GM23248 (cell line): ENCODE measurements around the gene TPCN2. TPM values are rescaled to one million over a fixed set of nuclear protein-coding genes. Genes with fewer than 3 reads are reported as not detected.
A peak's percentile ranks its signal among the peaks of the same experiment; 100 is the strongest.

Source experiments
- DNase-seq: peaks from one replicate; pipeline ENCODE4 v3.0.0-alpha.2; 2015
- H2AFZ ChIP-seq: fragments of 200-600 bp; sonication (generic); 2 replicates; pipeline ENCODE4 v1.6.1; 2016; ENCODE audit warnings: antibody characterized with exemption
- H3F3A ChIP-seq: fragments of 200-600 bp; sonication (generic); 2 replicates; pipeline ENCODE4 v1.6.1; 2016; ENCODE audit warnings: mild to moderate bottlenecking, antibody characterized with exemption, mixed run types; ENCODE audit not compliant: insufficient read depth
- H3K27ac ChIP-seq: fragments of 200-600 bp; sonication (generic); 2 replicates; pipeline ENCODE4 v1.5.1; 2016; ENCODE audit warnings: mild to moderate bottlenecking
- H3K27me3 ChIP-seq: fragments of 200-600 bp; sonication (generic); replicated peaks from 2 replicates; pipeline ENCODE4 v1.6.1; 2016; ENCODE audit warnings: mild to moderate bottlenecking; ENCODE audit not compliant: insufficient read depth
- H3K36me3 ChIP-seq: fragments of 200-600 bp; sonication (generic); 2 replicates; pipeline ENCODE4 v1.6.1; 2016; ENCODE audit warnings: low read depth, mild to moderate bottlenecking
- H3K4me1 ChIP-seq: fragments of 200-600 bp; sonication (generic); 2 replicates; pipeline ENCODE4 v1.6.1; 2016; ENCODE audit warnings: mild to moderate bottlenecking; ENCODE audit not compliant: insufficient read depth
- H3K4me2 ChIP-seq: fragments of 200-600 bp; sonication (generic); one replicate; pipeline ENCODE4 v1.6.1; 2016; ENCODE audit warnings: mild to moderate bottlenecking; ENCODE audit not compliant: unreplicated experiment
- H3K4me3 ChIP-seq: fragments of 200-600 bp; sonication (generic); 2 replicates; pipeline ENCODE4 v1.5.1; 2016; ENCODE audit warnings: mild to moderate bottlenecking
- H3K79me2 ChIP-seq: fragments of 200-600 bp; sonication (generic); 2 replicates; pipeline ENCODE4 v1.6.1; 2016; ENCODE audit warnings: mild to moderate bottlenecking; ENCODE audit not compliant: insufficient read depth
- H3K9ac ChIP-seq: fragments of 200-600 bp; sonication (generic); 2 replicates; pipeline ENCODE4 v1.6.1; 2016; ENCODE audit warnings: mild to moderate bottlenecking
- H3K9me2 ChIP-seq: fragments of 200-600 bp; sonication (generic); 2 replicates; pipeline ENCODE4 v1.6.1; 2016; ENCODE audit warnings: mixed run types, mild to moderate bottlenecking, moderate library complexity; ENCODE audit not compliant: insufficient read depth
- H3K9me3 ChIP-seq: fragments of 200-600 bp; sonication (generic); one replicate; pipeline ENCODE4 v1.6.1; 2017; ENCODE audit warnings: low read depth
- H4K20me1 ChIP-seq: fragments of 200-600 bp; sonication (generic); 2 replicates; pipeline ENCODE4 v1.6.0; 2016; ENCODE audit not compliant: insufficient read depth
- EZH2 ChIP-seq: fragments of 200-600 bp; sonication (generic); IDR thresholded peaks from 2 replicates; pipeline ENCODE4 v1.6.1; 2018; ENCODE audit warnings: antibody characterized with exemption, mild to moderate bottlenecking; ENCODE audit not compliant: insufficient read depth, poor library complexity, severe bottlenecking
- EZH2phosphoT487 ChIP-seq: fragments of 200-600 bp; sonication (generic); IDR thresholded peaks from 2 replicates; pipeline ENCODE4 v1.6.1; 2018; ENCODE audit warnings: antibody characterized with exemption, moderate library complexity, mild to moderate bottlenecking, low read depth; ENCODE audit not compliant: insufficient read depth
- WGBS, 2 experiments: methylation state at CpG; one replicate each; pipeline ENCODE4 v1.1.6; 2015 to 2017; ENCODE audit warnings: low lambda C conversion rate in 2 of 2, low coverage in 1 of 2; ENCODE audit errors: missing lambda C conversion rate in 2 of 2; 5-methylcytosine and 5-hydroxymethylcytosine counted together
- in situ Hi-C: fragments of 300-500 bp; cut with MboI; formaldehyde crosslinking; loops from 2 replicates; pipeline ENCODE4 v1.15.0; 2020
- polyA plus RNA-seq: library from polyadenylated mRNA; unstranded; fragments of >200 nt; fragmentation: Nextera tagmentation; extraction: Ambion mirVana; gene quantifications from 2 replicates; pipeline ENCODE4 v1.2.1, GENCODE V29; 2016
- total RNA-seq: library from RNA; depleted of rRNA; stranded (reverse); fragments of >200 nt; shearing (Covaris generic); gene quantifications from 2 replicates; pipeline ENCODE4 v1.2.3, GENCODE V29; 2014

The TPCN2 gene
- total and polyA plus RNA-seq, 2 experiments from 2014 or later = 7.1 to 8.5 TPM

DNA sequence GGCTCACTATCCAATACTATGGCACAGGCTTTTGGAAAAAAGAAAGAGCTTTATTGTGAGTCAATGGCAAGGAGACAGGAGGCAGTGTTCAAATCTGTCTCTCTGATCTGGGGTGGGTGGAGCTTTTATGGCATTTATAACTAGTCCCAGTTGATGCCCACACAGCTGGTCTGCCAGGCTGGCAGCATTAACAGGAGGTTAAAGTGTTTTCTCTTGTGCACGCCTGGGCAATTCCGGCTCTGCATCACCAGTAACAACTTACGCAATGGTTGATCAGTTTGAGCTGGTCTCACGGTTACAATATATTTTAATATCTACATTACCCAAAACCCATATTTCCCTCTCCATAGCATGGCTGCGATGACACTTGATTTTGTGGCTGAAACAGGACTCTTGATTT is 91.9 kb downstream of the TPCN2 start:
- Histone ChIP-seq H3K79me2 (no peaks in the 10 kb centered on the region), H3K27me3 (no peaks in the 10 kb centered on the region), H3K27ac (no peak overlapping the region), H3K4me3 (no peak overlapping the region), H3K4me2 (no peak overlapping the region), H3F3A (peaks cover 11% of the 10 kb centered on the region; the same call in 1 of the 2 replicates), H2AFZ (no peak overlapping the region), H4K20me1 (no peaks in the 10 kb centered on the region), H3K9me2 (no peaks in the 10 kb centered on the region), H3K36me3 (no peaks in the 10 kb centered on the region), H3K9ac (no peak overlapping the region), H3K4me1 (peaks cover 17% of the 10 kb centered on the region), H3K9me3 (no peaks in the 10 kb centered on the region)
- in situ Hi-C loops = no loop called here
- TF ChIP-seq EZH2 (no peak), EZH2phosphoT487 (no peak)
- WGBS, 2 experiments = 45 to 59% methylated on average over 5 of the region's 5 CpGs
- no peak for DNase-seq

DNA sequence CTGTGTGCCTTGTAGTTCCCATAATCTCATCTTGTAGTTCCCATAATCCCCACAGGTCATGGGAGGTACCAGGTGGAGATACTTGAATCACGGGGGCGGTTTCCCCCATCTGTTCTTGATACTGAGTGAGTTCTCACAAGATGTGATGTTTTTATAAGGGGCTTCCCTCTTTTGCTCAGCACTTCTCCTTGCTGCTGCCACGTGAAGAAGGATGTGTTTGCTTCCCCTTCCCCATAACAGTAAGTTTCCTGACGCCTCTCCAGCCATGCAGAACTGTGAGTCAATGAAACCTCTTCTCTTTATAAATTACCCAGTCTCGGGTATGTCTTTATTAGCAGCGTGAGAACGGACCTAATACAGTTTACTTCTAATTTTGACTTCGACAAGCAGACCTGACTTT is 93.0 kb downstream of the TPCN2 start:
- Histone ChIP-seq H3K9me2 (no peaks in the 10 kb centered on the region), H3K9me3 (no peaks in the 10 kb centered on the region), H3K27ac (no peak overlapping the region), H3K27me3 (no peaks in the 10 kb centered on the region), H3F3A (peaks cover 11% of the 10 kb centered on the region; the same call in 1 of the 2 replicates), H4K20me1 (no peaks in the 10 kb centered on the region), H3K9ac (no peak overlapping the region), H3K36me3 (no peaks in the 10 kb centered on the region), H3K4me2 (no peak overlapping the region), H3K4me3 (no peak overlapping the region), H3K4me1 (peaks cover 17% of the 10 kb centered on the region), H2AFZ (no peak overlapping the region), H3K79me2 (no peaks in the 10 kb centered on the region)
- WGBS, 2 experiments = 32 to 43% methylated on average over 8 of the region's 8 CpGs
- in situ Hi-C loops = no loop called here
- no peak for TF ChIP-seq EZH2phosphoT487
- no peak for TF ChIP-seq EZH2
- no peak for DNase-seq

DNA sequence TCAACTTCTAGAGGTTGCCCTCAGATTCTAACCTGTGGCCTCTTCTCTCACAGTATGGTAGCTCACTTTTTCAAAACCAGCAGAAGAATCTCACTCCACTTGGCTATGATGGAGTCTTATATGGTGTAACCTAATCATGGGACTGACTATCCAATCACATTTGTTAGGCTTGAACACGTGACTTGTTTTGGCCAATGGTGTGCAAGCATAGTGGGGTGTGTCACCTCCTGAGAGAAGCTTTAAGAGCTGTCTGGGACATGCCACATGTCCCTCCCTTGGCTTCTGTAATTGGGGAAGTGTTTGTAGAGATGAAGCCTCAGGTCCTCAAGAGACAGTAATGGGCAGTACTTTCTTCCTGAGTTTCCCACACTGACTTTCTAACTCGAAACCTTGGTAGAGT is 94.2 kb downstream of the TPCN2 start:
- Histone ChIP-seq H3K9me3 (no peaks in the 10 kb centered on the region), H3K79me2 (no peaks in the 10 kb centered on the region), H3K9ac (no peak overlapping the region), H3K4me3 (no peak overlapping the region), H4K20me1 (no peaks in the 10 kb centered on the region), H3K4me1 (peaks cover 15% of the 10 kb centered on the region), H3K36me3 (no peaks in the 10 kb centered on the region), H3K27ac (no peak overlapping the region), H2AFZ (no peak overlapping the region), H3K27me3 (no peaks in the 10 kb centered on the region), H3K4me2 (no peak overlapping the region), H3K9me2 (no peaks in the 10 kb centered on the region), H3F3A (peaks cover 11% of the 10 kb centered on the region; the same call in 1 of the 2 replicates)
- in situ Hi-C loops = no loop called here
- TF ChIP-seq EZH2 (no peak), EZH2phosphoT487 (no peak)
- no peak for DNase-seq
- WGBS, 2 experiments = 55 to 61% methylated on average over 2 of the region's 2 CpGs

DNA sequence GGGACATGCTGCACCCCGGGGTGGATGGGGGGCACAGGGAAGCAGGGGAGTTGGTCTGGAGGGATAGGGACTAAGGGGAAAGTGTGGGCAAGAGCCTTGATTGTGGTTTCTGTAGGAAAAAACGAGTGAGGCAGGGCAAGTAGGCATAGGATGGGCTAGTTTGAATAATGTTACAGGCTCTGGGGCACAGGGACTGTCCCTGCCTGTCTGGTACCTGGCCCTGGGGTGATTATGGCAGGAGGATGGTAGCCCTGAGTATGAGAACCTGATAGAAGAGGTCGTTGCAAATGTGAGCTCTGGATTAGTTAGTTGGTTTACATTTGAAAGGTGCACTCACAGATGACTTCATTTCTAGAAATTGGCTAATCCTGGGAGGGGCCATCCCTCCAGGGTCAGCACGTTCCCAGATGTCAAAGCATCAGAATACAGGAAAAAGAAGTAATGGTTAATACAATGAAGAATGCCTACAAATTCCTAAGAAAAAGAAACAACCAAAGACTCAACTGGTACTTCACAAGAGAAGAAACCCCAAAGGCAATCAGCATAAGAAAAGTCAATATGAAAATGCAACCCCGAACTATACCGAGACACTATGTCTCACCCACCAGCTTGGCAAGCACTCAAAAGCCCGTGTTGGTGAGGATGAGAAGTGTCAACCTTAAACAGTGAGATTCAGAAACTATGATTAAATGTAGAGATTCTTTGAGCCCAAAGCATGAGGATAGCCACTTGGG is 95.8 kb downstream of the TPCN2 start:
- peaks cover 11% of the 10 kb centered on the region; the same call in 1 of the 2 replicates for H3F3A ChIP-seq
- in situ Hi-C loops = no loop called here
- no peaks in the 10 kb centered on the region for H3K79me2 ChIP-seq
- peaks cover 12% of the 10 kb centered on the region; the same call in 1 of the 2 replicates for H3K4me1 ChIP-seq
- H4K20me1 ChIP-seq = no peaks in the 10 kb centered on the region
- peak overlapping the region; percentile 62 for H3K4me2 ChIP-seq
- DNase-seq = no peak
- H3K9ac ChIP-seq = 0 out of 2 replicates have a peak overlapping the region, but pooled peaks have one; percentile 2
- 32 to 35% methylated on average over 6 to 7 of the region's 7 CpGs for WGBS, 2 experiments
- no peak overlapping the region for H3K4me3 ChIP-seq
- H3K27me3 ChIP-seq = no peaks in the 10 kb centered on the region
- H3K9me3 ChIP-seq = no peaks in the 10 kb centered on the region
- H3K36me3 ChIP-seq = no peaks in the 10 kb centered on the region
- no peak overlapping the region for H2AFZ ChIP-seq
- H3K9me2 ChIP-seq = no peaks in the 10 kb centered on the region
- TF ChIP-seq EZH2phosphoT487 (no peak), EZH2 (no peak)
- H3K27ac ChIP-seq = peak overlapping the region; percentile 33
